Bronchial epithelial cell (primary cell): ENCODE results near the gene MFN1. TPM values are rescaled to one million over a fixed set of nuclear protein-coding genes. Genes with fewer than 3 reads are reported as not detected.

Experiments
- DNase-seq: peaks from one replicate; pipeline ENCODE4 v3.0.0-alpha.2; 2010; ENCODE audit warnings: low read depth
- FAIRE-seq: peaks from 2 replicates; lab custom pipeline; 2011; peaks lifted over from hg19 to GRCh38; lab: Jason Lieb, UNC
- H3K27me3 ChIP-seq: 2 replicates; pipeline ENCODE4 v1.5.1; 2011; ENCODE audit warnings: low read length; ENCODE audit not compliant: control insufficient read depth, insufficient read depth
- H3K36me3 ChIP-seq: 2 replicates; pipeline ENCODE4 v1.5.1; 2011; ENCODE audit warnings: low read length; ENCODE audit not compliant: control insufficient read depth, insufficient read depth
- H3K4me3 ChIP-seq: 2 replicates; pipeline ENCODE4 v1.5.1; 2011; ENCODE audit warnings: mild to moderate bottlenecking, low read depth, low read length, control low read depth
- total RNA-seq: library from RNA; depleted of rRNA; stranded (reverse); fragments of >200 nt; gene quantifications from 2 replicates; pipeline ENCODE4 v1.2.1, GENCODE V29; 2014
- TF ChIP-seq, protein P1 (sequence below): IDR thresholded peaks from 2 replicates; pipeline ENCODE4 v1.5.1; 2011; ENCODE audit warnings: mild to moderate bottlenecking, moderate library complexity, low read length, control low read depth, inconsistent platforms; ENCODE audit not compliant: insufficient read depth, severe bottlenecking

MFN1 gene
- total RNA-seq, 1 donor from 2014 or later: 47.1 TPM

DNA sequence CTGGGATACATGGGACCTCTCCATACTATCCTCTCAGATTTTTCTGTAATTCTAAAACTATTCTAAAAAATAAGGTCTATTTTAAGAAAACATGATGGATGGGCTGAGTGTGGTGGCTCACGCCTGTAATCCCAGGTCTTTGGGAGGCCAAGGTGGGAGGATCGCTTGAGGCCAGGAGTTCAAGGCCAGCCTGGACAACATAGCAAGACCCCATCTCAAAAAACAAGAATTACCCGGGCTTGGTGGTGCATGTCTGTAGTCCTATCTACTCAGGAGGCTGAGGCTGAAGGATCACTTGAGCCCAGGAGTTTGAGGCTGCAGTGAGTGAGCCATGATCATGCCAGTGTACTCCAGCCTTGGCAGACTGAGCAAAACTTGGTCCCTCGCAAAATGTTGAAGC, 15.3 kb upstream of the MFN1 start:
- TF ChIP-seq, protein P1, sequence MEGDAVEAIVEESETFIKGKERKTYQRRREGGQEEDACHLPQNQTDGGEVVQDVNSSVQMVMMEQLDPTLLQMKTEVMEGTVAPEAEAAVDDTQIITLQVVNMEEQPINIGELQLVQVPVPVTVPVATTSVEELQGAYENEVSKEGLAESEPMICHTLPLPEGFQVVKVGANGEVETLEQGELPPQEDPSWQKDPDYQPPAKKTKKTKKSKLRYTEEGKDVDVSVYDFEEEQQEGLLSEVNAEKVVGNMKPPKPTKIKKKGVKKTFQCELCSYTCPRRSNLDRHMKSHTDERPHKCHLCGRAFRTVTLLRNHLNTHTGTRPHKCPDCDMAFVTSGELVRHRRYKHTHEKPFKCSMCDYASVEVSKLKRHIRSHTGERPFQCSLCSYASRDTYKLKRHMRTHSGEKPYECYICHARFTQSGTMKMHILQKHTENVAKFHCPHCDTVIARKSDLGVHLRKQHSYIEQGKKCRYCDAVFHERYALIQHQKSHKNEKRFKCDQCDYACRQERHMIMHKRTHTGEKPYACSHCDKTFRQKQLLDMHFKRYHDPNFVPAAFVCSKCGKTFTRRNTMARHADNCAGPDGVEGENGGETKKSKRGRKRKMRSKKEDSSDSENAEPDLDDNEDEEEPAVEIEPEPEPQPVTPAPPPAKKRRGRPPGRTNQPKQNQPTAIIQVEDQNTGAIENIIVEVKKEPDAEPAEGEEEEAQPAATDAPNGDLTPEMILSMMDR: no peak
- Histone ChIP-seq H3K36me3 (peaks cover 10% of the 10 kb centered on the region), H3K27me3 (no peaks in the 10 kb centered on the region), H3K4me3 (no peak overlapping the region)
- FAIRE-seq (no peak), DNase-seq (no peak)

DNA sequence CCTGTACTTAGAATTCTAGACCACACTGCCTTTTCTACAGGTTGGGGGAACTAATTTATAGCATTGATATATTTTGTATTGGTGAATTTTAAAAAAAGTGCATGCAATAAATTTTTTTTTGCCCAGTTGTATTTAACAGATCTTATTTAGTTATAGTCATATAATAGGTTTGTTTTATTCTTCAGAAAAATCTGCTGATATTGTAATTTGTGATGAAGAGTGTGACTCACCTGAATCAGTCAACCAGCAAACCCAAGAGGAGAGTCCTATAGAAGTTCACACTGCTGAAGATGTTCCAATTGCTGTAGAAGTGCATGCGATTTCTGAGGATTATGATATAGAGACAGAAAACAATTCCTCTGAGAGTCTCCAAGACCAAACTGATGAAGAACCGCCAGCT, 14.4 kb upstream of the MFN1 start:
- Histone ChIP-seq H3K36me3 (peaks cover 10% of the 10 kb centered on the region), H3K27me3 (no peaks in the 10 kb centered on the region), H3K4me3 (no peak overlapping the region)
- DNase-seq: no peak
- FAIRE-seq: no peak
- TF ChIP-seq, protein P1: no peak

DNA sequence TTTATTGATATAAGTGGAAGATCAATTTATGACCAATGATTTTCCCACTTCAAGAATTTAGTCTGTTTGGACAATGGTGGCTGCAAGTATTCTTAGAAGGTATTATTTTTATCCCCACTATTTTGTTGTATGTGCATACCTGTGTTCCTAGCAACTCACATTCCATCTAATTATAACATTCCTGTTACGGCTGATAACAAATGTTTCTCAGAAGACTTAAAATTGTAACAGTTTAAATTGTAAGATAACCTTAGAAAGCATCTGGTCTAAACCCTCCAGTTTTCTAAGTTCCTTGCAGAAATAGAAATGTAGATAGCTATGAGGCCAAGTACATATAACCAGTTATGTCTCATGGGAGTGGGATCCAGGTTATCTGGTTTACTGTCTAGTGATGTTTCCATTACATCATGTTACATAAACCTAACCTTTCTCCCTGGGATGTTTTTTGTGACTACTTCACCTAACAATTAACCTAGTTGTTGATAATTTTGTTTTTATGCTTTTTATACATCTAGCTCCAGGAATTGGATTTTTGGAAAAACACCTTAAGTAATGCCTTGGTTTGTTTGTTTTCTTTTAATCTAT, 11.1 kb upstream of the MFN1 start:
- DNase-seq (no peak), FAIRE-seq (no peak)
- Histone ChIP-seq H3K4me3 (no peak overlapping the region), H3K36me3 (no peaks in the 10 kb centered on the region), H3K27me3 (no peaks in the 10 kb centered on the region)
- TF ChIP-seq, protein P1: no peak

DNA sequence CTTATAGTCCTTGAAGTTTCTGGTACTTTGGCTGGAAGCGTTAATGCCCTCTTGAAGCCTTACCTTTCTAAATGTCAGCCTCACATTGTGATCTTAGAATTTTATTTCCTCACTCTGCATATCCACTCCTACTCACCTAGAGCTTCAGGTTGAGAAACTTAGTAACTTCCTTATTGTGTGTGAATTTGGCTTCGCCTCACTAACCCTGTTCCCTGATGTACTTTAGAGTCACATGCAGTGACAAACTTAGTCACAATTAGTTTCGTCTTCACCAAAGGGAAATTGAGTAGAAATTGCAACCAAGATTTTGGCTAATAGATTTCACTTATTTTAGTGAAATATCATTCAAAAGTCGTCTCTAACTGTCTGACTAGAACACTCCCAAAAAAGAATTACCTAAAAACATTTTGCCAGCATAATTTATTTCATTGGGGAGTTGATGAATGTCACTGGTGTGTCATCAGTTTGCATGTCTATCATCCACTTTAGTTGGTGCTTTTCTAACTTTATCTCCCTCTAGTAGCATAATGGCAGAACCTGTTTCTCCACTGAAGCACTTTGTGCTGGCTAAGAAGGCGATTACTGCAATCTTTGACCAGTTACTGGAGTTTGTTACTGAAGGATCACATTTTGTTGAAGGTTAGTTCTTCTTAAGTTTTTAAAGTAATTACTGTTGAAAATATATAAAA, 960 bp downstream of the MFN1 start:
- TF ChIP-seq, protein P1: no peak
- Histone ChIP-seq H3K4me3 (peak overlapping the region; percentile 94), H3K27me3 (no peaks in the 10 kb centered on the region), H3K36me3 (no peaks in the 10 kb centered on the region)
- peak; percentile 39 for DNase-seq
- no peak for FAIRE-seq

DNA sequence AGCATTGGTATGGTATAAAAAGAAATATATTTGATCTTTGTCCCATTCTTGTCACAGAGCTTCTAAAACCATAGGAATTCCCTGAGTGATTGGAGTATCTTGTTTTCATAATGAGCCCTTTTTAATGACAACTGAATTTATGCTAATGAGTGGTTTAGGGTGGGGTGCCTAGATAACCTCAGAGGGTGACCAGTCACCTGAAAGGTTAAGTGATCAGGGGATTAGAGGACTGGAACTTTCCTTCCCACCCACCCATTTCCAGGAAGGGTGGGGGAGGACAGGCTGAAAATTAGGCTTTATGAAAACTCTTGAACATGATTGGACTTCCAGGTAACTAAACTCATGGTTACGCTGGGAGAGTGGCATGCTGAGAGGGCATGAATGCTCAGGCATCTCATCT, 8.5 kb downstream of the MFN1 start:
- peaks cover 6% of the 10 kb centered on the region for H3K36me3 ChIP-seq
- no peak overlapping the region for H3K4me3 ChIP-seq
- H3K27me3 ChIP-seq: no peaks in the 10 kb centered on the region
- DNase-seq (no peak), FAIRE-seq (peak; percentile 77)
- TF ChIP-seq, protein P1: no peak

DNA sequence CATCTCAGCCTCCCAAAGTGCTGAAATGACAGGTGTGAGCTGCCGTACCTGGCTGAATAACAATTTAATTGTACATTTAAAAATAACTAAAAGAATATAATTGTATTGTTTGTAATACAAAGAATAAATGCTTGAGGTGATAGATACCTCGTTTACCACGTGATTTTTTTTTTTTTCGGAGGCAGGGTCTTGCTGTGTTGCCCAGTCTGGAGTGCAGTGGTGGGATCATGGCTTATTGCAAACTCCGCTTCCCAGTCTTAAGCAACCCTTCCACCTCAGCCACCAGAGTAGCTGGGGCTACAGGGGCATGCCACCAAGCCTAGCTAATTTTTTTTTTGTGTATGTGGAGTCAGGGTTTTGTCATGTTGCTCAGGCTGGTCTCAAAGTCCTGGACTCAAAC, 15.8 kb downstream of the MFN1 start:
- H3K4me3 ChIP-seq: no peak overlapping the region
- TF ChIP-seq, protein P1: no peak
- no peak for DNase-seq
- FAIRE-seq: no peak
- no peaks in the 10 kb centered on the region for H3K27me3 ChIP-seq
- H3K36me3 ChIP-seq: peaks cover 4% of the 10 kb centered on the region
